NCI-H1105 treated with DMSO at 0.1 percent for 48 hours (cell line): Measurements from ENCODE around the gene EMC9.

Experiments
- DNase-seq: peaks from one replicate; lab custom pipeline; 2025; lab: John Stamatoyannopoulos, UW

EMC9 gene

GRCh38 chr14:24141097-24141880 lies at the start of gene EMC9:
Gene EMC9, minus strand, starts transcription at chr14:24141591. Its CDS starts 287 bp downstream, at chr14:24141304.
- DNase-seq = peak; percentile 100

DNA sequence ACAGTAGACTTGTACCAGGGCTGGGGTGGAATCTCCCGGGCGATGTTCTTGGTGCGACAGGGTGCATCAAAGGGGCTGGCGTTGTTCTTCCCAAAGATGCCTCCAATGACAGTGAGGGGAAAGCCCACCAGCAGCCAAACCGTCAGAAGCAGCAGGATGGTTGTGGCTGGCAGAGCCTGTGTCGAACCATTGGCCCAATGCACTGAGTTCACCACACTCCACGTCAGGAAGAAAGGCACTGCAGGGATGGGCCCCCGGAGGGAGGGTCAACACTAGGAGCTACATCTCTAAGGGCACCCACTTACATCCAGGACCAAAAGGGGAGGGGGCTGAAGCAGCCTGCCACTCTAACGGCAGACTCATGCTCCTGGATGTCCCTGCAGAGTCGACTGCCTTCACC lies 49.0 kb upstream of the EMC9 start:
- DNase-seq = no peak

- DNase-seq = no peak
Measured at GRCh38 chr14:24189460-24189859, 48.1 kb upstream of the EMC9 start.

DNA sequence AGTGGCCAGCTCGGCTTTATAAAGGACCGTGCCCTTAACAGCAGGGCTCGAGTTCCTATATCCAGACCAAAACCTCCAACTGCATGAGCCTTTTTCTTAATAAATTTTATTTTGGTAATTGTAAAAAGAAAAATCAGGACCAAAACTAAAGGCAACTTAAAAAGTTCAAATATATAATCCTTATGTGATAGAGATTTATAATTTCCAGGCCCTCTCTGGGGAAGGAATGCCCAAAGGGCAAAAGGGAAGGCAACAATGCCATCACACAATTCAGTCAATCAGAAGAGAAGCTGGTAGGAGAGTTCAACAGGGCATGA lies 47.6 kb upstream of the EMC9 start:
- no peak for DNase-seq

GRCh38 chr14:24188251-24189058 lies 47.1 kb upstream of the EMC9 start, which contains the start of gene IPO4:
Gene IPO4, minus strand, starts transcription at chr14:24188816. Its CDS starts 29 bp downstream, at chr14:24188787.
- DNase-seq = peak; percentile 97

GRCh38 chr14:24187539-24187915 lies 46.1 kb upstream of the EMC9 start:
- no peak for DNase-seq

GRCh38 chr14:24186831-24187538 lies 45.6 kb upstream of the EMC9 start:
- no peak for DNase-seq

- DNase-seq = no peak
Measured at GRCh38 chr14:24185741-24186140, 44.4 kb upstream of the EMC9 start.

DNA sequence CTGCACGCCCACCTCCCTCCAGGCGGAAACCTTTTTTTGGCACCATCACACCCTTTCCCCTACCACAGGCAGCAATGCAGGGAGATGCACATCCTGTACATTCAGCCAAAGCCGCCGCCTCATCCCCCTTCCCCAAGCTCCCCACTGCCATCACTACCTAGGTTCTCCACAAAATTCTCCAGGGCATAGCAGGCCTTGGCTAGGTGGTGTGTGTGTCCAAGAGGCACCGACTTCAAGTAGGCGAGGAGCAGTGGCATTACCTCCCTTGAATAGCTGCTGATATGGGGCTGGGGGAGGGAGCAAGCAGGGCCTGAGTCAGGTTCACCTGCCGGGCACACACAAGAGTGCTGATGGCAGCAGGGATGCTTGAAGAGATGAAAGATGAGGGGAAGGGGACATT lies 43.6 kb upstream of the EMC9 start:
- DNase-seq = no peak

DNA sequence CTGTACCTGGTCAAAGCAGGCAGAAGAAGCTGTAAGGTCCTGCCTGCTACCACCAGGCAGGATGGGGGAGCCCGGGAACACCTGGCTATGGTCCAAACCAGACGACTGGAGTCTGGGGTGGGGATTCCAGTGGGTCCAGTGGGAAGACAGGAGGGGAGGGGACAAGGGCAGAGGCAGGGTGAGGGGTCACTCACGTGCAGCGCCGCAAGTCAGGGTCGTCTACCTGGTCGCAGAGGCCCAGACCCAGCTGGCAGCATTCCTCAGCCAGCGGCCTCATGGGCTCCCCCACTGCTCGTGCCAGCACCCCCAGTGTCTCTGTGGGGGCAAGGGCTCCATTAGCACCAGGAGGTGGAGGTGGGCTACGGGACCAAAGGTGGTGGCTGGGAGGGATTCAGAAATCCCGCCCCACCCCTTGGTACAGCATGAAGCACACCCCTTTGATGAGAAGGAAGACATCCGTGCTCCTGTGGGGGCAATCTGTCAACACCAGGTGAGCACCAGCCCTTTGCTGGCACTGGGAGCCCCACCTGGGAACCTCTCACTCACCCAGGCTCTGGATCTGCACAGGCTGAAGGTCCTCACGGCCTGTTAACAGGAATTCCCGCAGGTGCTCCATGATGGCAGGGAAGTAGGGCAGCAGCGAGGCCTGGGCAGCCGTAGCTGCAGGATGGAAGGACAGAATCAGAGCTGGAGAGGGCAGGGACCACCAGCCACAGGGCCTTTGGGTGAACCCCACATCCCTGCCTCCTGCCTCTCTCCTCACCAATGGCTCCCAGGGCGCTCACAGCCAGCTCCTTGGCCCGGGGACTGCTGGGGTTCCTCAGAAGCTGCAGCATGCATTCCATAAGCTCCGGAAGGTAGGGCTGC lies 42.9 kb upstream of the EMC9 start:
- no peak for DNase-seq

GRCh38 chr14:24183014-24183481 lies 41.7 kb upstream of the EMC9 start:
- DNase-seq = no peak

DNA sequence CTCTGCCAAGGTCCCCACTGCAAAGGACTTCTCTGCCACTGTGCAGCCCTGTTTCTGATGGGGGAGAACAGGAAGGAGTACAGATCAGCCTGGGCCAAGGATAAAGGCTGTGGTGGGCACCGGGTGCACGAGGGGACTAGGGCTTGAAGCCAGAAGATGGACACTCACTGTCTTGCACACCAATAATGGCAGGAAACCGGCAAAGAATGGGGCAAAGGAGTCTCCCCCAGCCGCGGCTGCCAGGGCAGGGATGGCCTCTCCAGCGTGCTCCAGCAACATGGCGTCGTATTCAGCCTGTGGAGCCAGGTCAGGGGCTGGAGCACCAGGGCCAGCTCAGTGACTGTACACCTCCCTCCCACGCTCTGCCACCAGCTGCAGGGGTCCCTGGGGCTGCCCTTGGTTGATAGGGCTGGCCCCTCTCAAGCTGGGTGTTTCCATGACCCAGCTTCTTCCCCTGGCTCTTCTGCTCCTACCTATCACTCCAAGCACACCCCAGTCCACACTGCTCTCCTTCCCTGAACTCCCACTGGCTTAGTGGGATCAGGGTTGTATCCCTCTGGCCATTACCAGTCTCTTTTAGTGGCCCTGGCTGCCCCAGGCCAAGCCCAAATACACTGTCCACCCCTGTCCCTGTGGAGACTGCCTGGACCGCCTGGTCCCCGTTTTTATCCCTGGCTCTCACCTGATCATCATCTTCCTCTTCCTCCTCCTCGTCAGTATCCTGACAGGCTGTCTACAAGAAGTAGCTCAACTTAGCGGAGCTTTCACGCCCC lies 40.9 kb upstream of the EMC9 start:
- no peak for DNase-seq

GRCh38 chr14:24181371-24182077 lies 40.1 kb upstream of the EMC9 start:
- DNase-seq = no peak

- DNase-seq = no peak
Measured at GRCh38 chr14:24179961-24180796, 38.8 kb upstream of the EMC9 start.

DNA sequence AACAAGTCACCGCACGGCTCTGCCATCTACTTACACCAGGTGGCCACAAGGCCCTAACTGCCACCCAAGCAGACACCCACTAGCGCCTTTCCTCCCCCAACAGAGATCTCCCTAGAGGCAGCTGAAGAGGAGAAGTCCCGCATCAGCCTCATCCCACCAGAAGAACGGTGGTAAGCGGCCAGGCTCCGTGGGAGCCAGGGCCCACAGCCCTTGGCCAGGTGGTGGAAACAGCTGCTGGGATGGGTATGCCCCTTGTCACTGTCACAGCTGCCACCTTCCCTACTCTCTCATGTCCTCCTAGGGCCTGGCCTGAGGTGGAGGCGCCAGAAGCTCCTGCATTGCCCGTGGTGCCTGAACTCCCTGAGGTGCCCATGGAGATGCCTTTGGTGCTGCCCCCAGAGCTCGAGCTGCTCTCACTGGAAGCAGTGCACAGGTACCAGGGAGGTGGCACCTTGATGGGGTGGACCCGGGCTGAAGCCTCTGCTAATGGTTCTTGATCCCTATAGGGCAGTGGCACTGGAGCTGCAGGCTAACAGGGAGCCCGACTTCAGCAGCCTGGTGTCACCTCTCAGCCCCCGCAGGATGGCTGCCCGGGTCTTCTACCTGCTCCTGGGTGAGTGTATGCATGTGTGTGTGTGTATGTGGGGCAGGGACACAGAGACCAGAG lies 38.0 kb upstream of the EMC9 start:
- DNase-seq = no peak

DNA sequence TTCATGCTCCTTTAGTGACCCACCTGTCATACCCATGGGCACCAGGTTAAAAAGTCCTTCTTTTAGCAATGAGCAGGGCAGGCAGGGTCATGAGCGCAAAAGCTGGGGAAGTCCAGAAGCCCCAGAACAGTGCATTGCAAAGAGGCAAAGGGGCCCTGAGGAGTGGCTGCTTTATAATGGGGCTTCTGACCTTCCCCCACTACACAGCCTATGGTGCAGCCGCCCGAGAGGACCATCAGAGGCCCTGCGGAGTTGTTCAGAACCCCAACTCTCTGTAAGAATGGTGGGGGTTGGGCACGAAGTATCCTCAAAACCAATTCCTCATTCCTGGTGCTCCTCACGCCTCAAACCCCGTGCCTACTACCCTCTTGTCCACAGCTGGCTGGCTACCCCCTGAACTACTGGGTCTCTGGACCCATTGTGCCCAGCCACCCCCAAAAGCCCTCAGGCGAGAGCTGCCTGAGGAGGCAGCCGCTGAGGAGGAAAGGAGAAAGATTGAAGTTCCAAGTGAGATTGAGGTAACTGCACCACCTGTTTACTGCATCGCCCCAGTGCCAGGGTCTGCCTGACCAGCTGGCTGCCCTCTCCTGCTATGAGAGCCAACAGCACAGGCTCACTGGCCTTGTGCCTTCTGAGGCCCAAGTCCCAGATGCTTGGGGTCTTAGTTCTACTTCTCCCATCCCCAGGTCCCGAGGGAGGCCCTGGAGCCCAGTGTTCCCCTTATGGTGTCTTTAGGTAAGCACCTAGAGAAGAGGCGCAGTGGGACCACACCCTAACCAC lies 37.2 kb upstream of the EMC9 start:
- no peak for DNase-seq

DNA sequence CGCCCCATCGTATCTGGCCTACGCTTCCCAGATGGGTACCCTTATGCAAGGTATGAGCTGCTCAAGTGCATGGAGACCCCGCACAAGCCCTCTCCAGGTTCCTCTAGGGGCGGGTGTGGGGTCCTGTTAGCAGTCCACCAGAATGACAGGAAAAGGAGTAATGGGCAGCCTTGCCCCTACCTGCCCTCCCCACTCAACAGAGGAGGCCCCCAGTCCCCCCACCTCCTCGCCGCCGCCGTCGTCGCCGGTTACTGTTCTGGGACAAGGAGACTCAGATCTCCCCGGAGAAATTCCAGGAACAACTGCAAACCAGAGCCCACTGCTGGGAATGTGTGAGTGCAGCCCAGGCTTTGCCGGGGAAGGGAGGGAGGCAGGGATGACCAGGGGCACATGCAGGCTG lies 36.5 kb upstream of the EMC9 start:
- DNase-seq = no peak
